DND-41 (cell line): Measurements from ENCODE around the gene RBMS1.

Source experiments
- CTCF ChIP-seq: IDR thresholded peaks from 2 replicates; pipeline ENCODE4 v1.5.1; 2012; ENCODE audit warnings: borderline replicate concordance, low read length, moderate library complexity, mild to moderate bottlenecking; ENCODE audit not compliant: poor library complexity, severe bottlenecking; ENCODE audit errors: extremely low read depth
- EZH2 ChIP-seq: IDR thresholded peaks from 3 replicates; pipeline ENCODE4 v1.6.1; 2012; ENCODE audit warnings: borderline replicate concordance, low read depth, mild to moderate bottlenecking, moderate library complexity, low read length, inconsistent platforms; ENCODE audit not compliant: severe bottlenecking

GRCh38 chr2:160252278-160252887, 241.2 kb downstream of the RBMS1 start:
- TF ChIP-seq CTCF (peak; percentile 85), EZH2 (no peak)
